Myocyte (in vitro differentiated cells): ENCODE measurements around the gene ANKUB1. TPM values are rescaled to one million over a fixed set of nuclear protein-coding genes. Genes with fewer than 3 reads are reported as not detected.

Experiments
- DNase-seq: peaks from one replicate; pipeline ENCODE4 v3.0.0-alpha.2; 2012; ENCODE audit warnings: low read depth
- total RNA-seq: library from RNA; depleted of rRNA; stranded (reverse); fragments of >200 nt; gene quantifications from 2 replicates; pipeline ENCODE4 v1.2.3, GENCODE V29; 2014

The ANKUB1 gene
- total RNA-seq, 1 donor from 2014 or later, result not detected

GRCh38 chr3:149713730-149714654 lies 78.4 kb downstream of the ANKUB1 start:
- no peak for DNase-seq

Other genes with a start within 250 kb of the ANKUB1 start
- gene WWTR1, start 134.5 kb downstream of the ANKUB1 start, total RNA-seq, result 141 and 259 TPM in 2 replicates
- gene COMMD2, start 40.1 kb downstream of the ANKUB1 start, total RNA-seq, result 32.9 and 37.3 TPM in 2 replicates
- 31.2 and 36.6 TPM in 2 replicates for gene RNF13, start 20.7 kb upstream of the ANKUB1 start, total RNA-seq
- 260 and 354 TPM in 2 replicates for gene PFN2, start 178.3 kb upstream of the ANKUB1 start, total RNA-seq